GM12892 (cell line): ENCODE results near the gene DUSP23.

Source experiments
- POLR2A ChIP-seq: IDR thresholded peaks from 2 replicates; pipeline ENCODE4 v1.6.1; 2011; ENCODE audit warnings: low read depth, low read length, control low read depth
- POLR2AphosphoS5 ChIP-seq: IDR thresholded peaks from 2 replicates; pipeline ENCODE4 v1.6.1; 2011; ENCODE audit warnings: low read depth, low read length, control low read depth
- TAF1 ChIP-seq: IDR thresholded peaks from 2 replicates; pipeline ENCODE4 v1.6.1; 2011; ENCODE audit warnings: low read depth, mild to moderate bottlenecking, control low read depth, low read length, borderline replicate concordance

GRCh38 chr1:159765806-159766205 lies 15.0 kb upstream of the DUSP23 start:
- TF ChIP-seq POLR2A (no peak), POLR2AphosphoS5 (no peak), TAF1 (no peak)
